ENCODE data around the gene CD36.

DNA sequence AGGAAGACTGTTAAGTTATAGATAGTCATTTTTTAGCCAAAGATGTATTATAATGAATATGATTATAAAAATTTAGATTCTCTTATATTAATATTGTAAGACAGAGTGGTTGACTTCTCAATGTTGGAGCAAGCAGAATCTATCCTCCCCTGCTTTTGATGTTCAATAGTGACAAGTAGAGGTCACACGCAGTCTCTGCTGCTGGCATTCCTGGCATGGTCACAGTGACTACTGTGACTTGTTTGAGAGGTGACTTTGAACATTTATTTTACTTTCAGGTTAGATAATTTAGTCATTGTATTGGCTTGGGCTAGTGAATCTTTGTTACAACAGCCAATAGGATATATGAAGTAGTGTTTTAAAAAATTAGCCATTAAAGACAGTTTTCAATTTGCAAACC lies 13.7 kb upstream of the CD36 start:
- TF ChIP-seq NFYB (CRISPR knock-in tag; conservative IDR thresholded peaks at IDR 0.05; ENCODE audit: low read depth) (no peak), TP53 (CRISPR knock-in tag; IDR thresholded peaks at IDR 0.05) (no peak), SMAD4 (CRISPR knock-in tag; IDR thresholded peaks at IDR 0.05) (no peak), CTCF (IDR thresholded peaks at IDR 0.05) (no peak), CREB1 (CRISPR knock-in tag; IDR thresholded peaks at IDR 0.05) (no peak), ETV6 (CRISPR knock-in tag; IDR thresholded peaks at IDR 0.05) (no peak), ZNF219 (CRISPR knock-in tag; IDR thresholded peaks at IDR 0.05; ENCODE audit: borderline replicate concordance) (no peak), CREM (CRISPR knock-in tag; IDR thresholded peaks at IDR 0.05) (no peak), TEAD1 (CRISPR knock-in tag; IDR thresholded peaks at IDR 0.05) (no peak), ZNF263 (CRISPR knock-in tag; IDR thresholded peaks at IDR 0.05; ENCODE audit: low read depth) (no peak), ZNF232 (CRISPR knock-in tag; IDR thresholded peaks at IDR 0.05) (no peak)
- TF ChIP-seq, protein P1, sequence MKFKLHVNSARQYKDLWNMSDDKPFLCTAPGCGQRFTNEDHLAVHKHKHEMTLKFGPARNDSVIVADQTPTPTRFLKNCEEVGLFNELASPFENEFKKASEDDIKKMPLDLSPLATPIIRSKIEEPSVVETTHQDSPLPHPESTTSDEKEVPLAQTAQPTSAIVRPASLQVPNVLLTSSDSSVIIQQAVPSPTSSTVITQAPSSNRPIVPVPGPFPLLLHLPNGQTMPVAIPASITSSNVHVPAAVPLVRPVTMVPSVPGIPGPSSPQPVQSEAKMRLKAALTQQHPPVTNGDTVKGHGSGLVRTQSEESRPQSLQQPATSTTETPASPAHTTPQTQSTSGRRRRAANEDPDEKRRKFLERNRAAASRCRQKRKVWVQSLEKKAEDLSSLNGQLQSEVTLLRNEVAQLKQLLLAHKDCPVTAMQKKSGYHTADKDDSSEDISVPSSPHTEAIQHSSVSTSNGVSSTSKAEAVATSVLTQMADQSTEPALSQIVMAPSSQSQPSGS (CRISPR knock-in tag; IDR thresholded peaks at IDR 0.05; ENCODE audit: borderline replicate concordance, low read depth) = no peak

Measured in WTC11 (cell line).